K562 (cell line): ENCODE results near the gene BAK1. TPM values are rescaled to one million over a fixed set of nuclear protein-coding genes. Genes with fewer than 3 reads are reported as not detected.

ENCODE experiments used
- ARHGAP35 ChIP-seq: fragments of 450-650 bp; IDR thresholded peaks from 2 replicates; pipeline ENCODE4 v1.6.1; 2018; ENCODE audit not compliant: partially characterized antibody
- DLX4 ChIP-seq: fragments of 250-450 bp; sonication (Bioruptor Pico); IDR thresholded peaks from 2 replicates; pipeline ENCODE4 v1.6.1; 2021; ENCODE audit warnings: mild to moderate bottlenecking
- MXI1 ChIP-seq: IDR thresholded peaks from 2 replicates; pipeline ENCODE4 v1.6.1; 2011; ENCODE audit warnings: low read depth, mild to moderate bottlenecking, improper control_type of control experiment, low read length
- NKRF ChIP-seq: fragments of 450-650 bp; IDR thresholded peaks from 2 replicates; pipeline ENCODE4 v1.6.1; 2016; ENCODE audit warnings: borderline replicate concordance
- PHF20 ChIP-seq: fragments of 450-650 bp; IDR thresholded peaks from 2 replicates; pipeline ENCODE4 v1.6.1; 2018; ENCODE audit not compliant: partially characterized antibody
- PML ChIP-seq: IDR thresholded peaks from 2 replicates; pipeline ENCODE4 v1.6.1; 2012; ENCODE audit warnings: low read length, inconsistent platforms
- TCF7 ChIP-seq: sonication (generic); IDR thresholded peaks from 2 replicates; pipeline ENCODE4 v1.6.1; 2016; ENCODE audit warnings: antibody characterized with exemption, borderline replicate concordance
- ZNF224 ChIP-seq: sonication (generic); formaldehyde crosslinking; IDR thresholded peaks from 2 replicates; pipeline ENCODE4 v1.8.0; 2022; ENCODE audit warnings: mild to moderate bottlenecking, missing genetic modification reagents
- polyA plus RNA-seq, 8 experiments: library from polyadenylated mRNA; depleted of rRNA in 4 of 8; stranded (reverse) in 5 of 8; unstranded in 3 of 8; fragments of >200 nt; fragmentation: Nextera tagmentation in 2 of 8; fragmentation: Illumina TruSeq in 1 of 8; extraction: Ambion mirVana in 2 of 8; extraction: Trizol in 1 of 8; gene quantifications; 2 replicates each; pipeline versions ENCODE4 v1.2.1 to v1.2.3, GENCODE V29; 2011 to 2014; ENCODE audit warnings: inconsistent platforms in 1 of 8, missing spikeins in 1 of 8
- total RNA-seq, 7 experiments: library from RNA; depleted of rRNA in 6 of 7; stranded (reverse); fragments of >200 nt in 6 of 7; fragmentation: Illumina TruSeq in 2 of 7; extraction: Trizol in 2 of 7; gene quantifications; 2 replicates each; pipeline versions ENCODE4 v1.2.1 to v1.2.3, GENCODE V29; 2011 to 2021; ENCODE audit warnings: low replicate concordance in 1 of 7
- TF ChIP-seq, protein P1 (sequence below): fragments of 450-650 bp; IDR thresholded peaks from 2 replicates; pipeline ENCODE4 v1.7.1; 2018; ENCODE audit warnings: mild to moderate bottlenecking, low read depth; ENCODE audit not compliant: partially characterized antibody
- TF ChIP-seq, protein P2 (sequence below): fragments of 250-450 bp; sonication (Bioruptor Pico); IDR thresholded peaks from 2 replicates; pipeline ENCODE4 v1.4.0; 2020; ENCODE audit warnings: mild to moderate bottlenecking
- TF ChIP-seq, protein P3 (sequence below): fragments of 450-650 bp; IDR thresholded peaks from 2 replicates; pipeline ENCODE4 v1.6.1; 2018; ENCODE audit not compliant: partially characterized antibody
- TF ChIP-seq, protein P4 (sequence below): fragments of 450-650 bp; formaldehyde crosslinking; IDR thresholded peaks from 2 replicates; pipeline ENCODE4 v1.4.0; 2020; ENCODE audit warnings: mild to moderate bottlenecking, mixed read lengths

Gene BAK1
- total and polyA plus RNA-seq, 9 of the 15 experiments (the other 6 are each of a cell fraction or from before 2014, with no cell fraction given): 5.4 to 30.7 (median 18.9) TPM

DNA sequence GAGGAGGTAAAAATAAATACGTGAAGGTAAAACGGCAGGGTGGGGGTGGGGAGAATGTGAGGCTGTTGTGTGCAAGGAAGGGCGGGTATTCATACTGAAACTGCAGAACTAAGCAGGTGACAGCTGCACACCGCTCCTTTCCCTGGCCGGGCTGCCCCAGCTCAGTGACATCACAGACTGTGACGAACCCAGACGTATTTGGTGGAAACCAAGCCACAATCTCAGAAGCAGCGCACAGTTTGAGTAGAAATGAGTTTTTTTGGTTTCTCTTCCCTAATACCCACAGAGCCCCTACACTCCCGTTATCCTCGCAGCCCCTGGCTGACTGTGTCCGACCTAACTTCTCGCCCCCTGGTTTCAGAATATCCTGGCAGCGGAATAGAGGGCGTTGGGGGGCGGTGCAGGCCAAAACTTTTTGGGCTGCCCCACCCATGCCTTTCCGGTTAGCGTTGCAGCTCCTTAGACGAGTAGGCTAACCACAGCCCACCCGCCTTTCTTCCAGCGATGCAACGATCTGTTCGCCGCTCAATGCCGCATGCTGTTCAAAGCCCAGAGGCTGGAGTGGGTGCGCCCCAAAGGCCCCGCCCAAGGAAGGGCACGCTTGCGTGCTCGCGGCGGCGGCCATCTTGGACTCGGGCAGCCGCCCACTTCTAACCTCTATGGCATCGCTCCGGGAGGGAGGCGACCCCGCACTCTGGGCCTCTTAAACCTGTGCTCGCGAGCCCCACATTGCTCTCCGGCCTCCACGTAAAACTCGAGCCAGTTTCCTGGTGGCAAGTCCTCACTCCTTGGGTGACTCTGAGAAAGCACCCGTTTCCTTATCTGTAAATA is 9.1 kb downstream of the BAK1 start (continued):
- TF ChIP-seq NKRF: peak; percentile 88
- TF ChIP-seq, protein P1, sequence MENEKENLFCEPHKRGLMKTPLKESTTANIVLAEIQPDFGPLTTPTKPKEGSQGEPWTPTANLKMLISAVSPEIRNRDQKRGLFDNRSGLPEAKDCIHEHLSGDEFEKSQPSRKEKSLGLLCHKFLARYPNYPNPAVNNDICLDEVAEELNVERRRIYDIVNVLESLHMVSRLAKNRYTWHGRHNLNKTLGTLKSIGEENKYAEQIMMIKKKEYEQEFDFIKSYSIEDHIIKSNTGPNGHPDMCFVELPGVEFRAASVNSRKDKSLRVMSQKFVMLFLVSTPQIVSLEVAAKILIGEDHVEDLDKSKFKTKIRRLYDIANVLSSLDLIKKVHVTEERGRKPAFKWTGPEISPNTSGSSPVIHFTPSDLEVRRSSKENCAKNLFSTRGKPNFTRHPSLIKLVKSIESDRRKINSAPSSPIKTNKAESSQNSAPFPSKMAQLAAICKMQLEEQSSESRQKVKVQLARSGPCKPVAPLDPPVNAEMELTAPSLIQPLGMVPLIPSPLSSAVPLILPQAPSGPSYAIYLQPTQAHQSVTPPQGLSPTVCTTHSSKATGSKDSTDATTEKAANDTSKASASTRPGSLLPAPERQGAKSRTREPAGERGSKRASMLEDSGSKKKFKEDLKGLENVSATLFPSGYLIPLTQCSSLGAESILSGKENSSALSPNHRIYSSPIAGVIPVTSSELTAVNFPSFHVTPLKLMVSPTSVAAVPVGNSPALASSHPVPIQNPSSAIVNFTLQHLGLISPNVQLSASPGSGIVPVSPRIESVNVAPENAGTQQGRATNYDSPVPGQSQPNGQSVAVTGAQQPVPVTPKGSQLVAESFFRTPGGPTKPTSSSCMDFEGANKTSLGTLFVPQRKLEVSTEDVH: peak; percentile 23
- TF ChIP-seq DLX4 (CRISPR knock-in tag): no peak
- TF ChIP-seq ZNF224: 0 out of 2 replicates have a peak, but pooled peaks have one; percentile 29
- TF ChIP-seq MXI1: peak; percentile 91
- TF ChIP-seq, protein P2, sequence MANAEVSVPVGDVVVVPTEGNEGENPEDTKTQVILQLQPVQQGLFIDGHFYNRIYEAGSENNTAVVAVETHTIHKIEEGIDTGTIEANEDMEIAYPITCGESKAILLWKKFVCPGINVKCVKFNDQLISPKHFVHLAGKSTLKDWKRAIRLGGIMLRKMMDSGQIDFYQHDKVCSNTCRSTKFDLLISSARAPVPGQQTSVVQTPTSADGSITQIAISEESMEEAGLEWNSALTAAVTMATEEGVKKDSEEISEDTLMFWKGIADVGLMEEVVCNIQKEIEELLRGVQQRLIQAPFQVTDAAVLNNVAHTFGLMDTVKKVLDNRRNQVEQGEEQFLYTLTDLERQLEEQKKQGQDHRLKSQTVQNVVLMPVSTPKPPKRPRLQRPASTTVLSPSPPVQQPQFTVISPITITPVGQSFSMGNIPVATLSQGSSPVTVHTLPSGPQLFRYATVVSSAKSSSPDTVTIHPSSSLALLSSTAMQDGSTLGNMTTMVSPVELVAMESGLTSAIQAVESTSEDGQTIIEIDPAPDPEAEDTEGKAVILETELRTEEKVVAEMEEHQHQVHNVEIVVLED (CRISPR knock-in tag): peak; percentile 98
- peak; percentile 75; the same call in 1 of the 2 replicates for TF ChIP-seq TCF7
- peak; percentile 10 for TF ChIP-seq PHF20
- TF ChIP-seq PML: peak; percentile 16; the same call in 1 of the 2 replicates
- TF ChIP-seq, protein P3, sequence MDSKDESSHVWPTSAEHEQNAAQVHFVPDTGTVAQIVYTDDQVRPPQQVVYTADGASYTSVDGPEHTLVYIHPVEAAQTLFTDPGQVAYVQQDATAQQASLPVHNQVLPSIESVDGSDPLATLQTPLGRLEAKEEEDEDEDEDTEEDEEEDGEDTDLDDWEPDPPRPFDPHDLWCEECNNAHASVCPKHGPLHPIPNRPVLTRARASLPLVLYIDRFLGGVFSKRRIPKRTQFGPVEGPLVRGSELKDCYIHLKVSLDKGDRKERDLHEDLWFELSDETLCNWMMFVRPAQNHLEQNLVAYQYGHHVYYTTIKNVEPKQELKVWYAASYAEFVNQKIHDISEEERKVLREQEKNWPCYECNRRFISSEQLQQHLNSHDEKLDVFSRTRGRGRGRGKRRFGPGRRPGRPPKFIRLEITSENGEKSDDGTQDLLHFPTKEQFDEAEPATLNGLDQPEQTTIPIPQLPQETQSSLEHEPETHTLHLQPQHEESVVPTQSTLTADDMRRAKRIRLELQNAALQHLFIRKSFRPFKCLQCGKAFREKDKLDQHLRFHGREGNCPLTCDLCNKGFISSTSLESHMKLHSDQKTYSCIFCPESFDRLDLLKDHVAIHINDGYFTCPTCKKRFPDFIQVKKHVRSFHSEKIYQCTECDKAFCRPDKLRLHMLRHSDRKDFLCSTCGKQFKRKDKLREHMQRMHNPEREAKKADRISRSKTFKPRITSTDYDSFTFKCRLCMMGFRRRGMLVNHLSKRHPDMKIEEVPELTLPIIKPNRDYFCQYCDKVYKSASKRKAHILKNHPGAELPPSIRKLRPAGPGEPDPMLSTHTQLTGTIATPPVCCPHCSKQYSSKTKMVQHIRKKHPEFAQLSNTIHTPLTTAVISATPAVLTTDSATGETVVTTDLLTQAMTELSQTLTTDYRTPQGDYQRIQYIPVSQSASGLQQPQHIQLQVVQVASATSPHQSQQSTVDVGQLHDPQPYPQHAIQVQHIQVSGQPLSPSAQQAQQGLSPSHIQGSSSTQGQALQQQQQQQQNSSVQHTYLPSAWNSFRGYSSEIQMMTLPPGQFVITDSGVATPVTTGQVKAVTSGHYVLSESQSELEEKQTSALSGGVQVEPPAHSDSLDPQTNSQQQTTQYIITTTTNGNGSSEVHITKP: peak; percentile 84
- TF ChIP-seq, protein P4, sequence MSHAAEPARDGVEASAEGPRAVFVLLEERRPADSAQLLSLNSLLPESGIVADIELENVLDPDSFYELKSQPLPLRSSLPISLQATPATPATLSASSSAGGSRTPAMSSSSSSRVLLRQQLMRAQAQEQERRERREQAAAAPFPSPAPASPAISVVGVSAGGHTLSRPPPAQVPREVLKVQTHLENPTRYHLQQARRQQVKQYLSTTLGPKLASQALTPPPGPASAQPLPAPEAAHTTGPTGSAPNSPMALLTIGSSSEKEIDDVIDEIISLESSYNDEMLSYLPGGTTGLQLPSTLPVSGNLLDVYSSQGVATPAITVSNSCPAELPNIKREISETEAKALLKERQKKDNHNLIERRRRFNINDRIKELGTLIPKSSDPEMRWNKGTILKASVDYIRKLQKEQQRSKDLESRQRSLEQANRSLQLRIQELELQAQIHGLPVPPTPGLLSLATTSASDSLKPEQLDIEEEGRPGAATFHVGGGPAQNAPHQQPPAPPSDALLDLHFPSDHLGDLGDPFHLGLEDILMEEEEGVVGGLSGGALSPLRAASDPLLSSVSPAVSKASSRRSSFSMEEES: no peak
- TF ChIP-seq ARHGAP35: no peak
